B cell (primary cell): ENCODE measurements around the gene CLCNKB. TPM values are rescaled to one million over a fixed set of nuclear protein-coding genes. Genes with fewer than 3 reads are reported as not detected.

Experiments
- ATAC-seq: fragments of 200-7000 bp; cut with Tn5 transposase; one replicate; pipeline ENCODE4 v1.10.0; 2021; ENCODE audit warnings: low read depth, mild to moderate bottlenecking, moderate number of reproducible peaks, moderate library complexity
- CTCF ChIA-PET: fragments of 350-600 bp; sonication (Branson Sonifier 250); formaldehyde crosslinking; loops from one replicate; lab custom pipeline; 2021; ENCODE audit warnings: antibody characterized with exemption, inconsistent platforms; lab: Charles Lee
- POLR2A ChIA-PET: fragments of 350-600 bp; sonication (Branson Sonifier 250); formaldehyde crosslinking; loops from one replicate; lab custom pipeline; 2021; ENCODE audit warnings: antibody characterized with exemption; lab: Charles Lee
- DNase-seq: peaks from one replicate; pipeline ENCODE4 v3.0.0; 2013
- H2AFZ ChIP-seq: 2 replicates; pipeline ENCODE4 v1.6.1; 2012; ENCODE audit warnings: mild to moderate bottlenecking, low read depth, low read length; ENCODE audit not compliant: insufficient read depth, poor library complexity, severe bottlenecking
- H3K27ac ChIP-seq, 2 donors: 1 replicate in 1 of 2; 2 replicates in 1 of 2; pipeline ENCODE4 v1.5.1; 2012 to 2013; ENCODE audit warnings: low read length in 2 of 2, mild to moderate bottlenecking in 2 of 2, moderate library complexity in 1 of 2
- H3K27me3 ChIP-seq, 4 experiments: fragments of 200-600 bp in 1 of 4; sonication (generic) in 1 of 4; replicated peaks in 1 of 4; 1 replicate in 2 of 4; 2 replicates in 2 of 4; pipeline versions ENCODE4 v1.6.1 to v1.7.0; 2013 to 2016; ENCODE audit warnings: low read length in 3 of 4, mild to moderate bottlenecking in 2 of 4, mixed read lengths in 1 of 4, moderate library complexity in 1 of 4; ENCODE audit not compliant: insufficient read depth in 4 of 4, control insufficient read depth in 3 of 4; ENCODE audit errors: control extremely low read depth in 1 of 4
- H3K36me3 ChIP-seq, 2 experiments: replicated peaks in 1 of 2; 1 replicate in 1 of 2; 2 replicates in 1 of 2; pipeline versions ENCODE4 v1.6.1 to v1.7.1; 2013; ENCODE audit warnings: low read length in 1 of 2; ENCODE audit not compliant: insufficient read depth in 2 of 2, control insufficient read depth in 1 of 2; ENCODE audit errors: control extremely low read depth in 1 of 2, extremely low read depth in 1 of 2
- H3K4me1 ChIP-seq, 2 donors: fragments of 200-600 bp in 1 of 2; sonication (generic) in 1 of 2; 1 replicate in 1 of 2; 2 replicates in 1 of 2; pipeline versions ENCODE4 v1.5.1 to v1.6.1; 2013 to 2017; ENCODE audit warnings: low read length in 2 of 2; ENCODE audit not compliant: control insufficient read depth in 2 of 2, insufficient read depth in 2 of 2
- H3K4me2 ChIP-seq: replicated peaks from 2 replicates; pipeline ENCODE3; 2012; ENCODE audit warnings: mild to moderate bottlenecking, low read depth, low read length; ENCODE audit not compliant: poor library complexity, severe bottlenecking
- H3K4me3 ChIP-seq, 5 experiments: fragments of 200-600 bp in 1 of 5; sonication (generic) in 1 of 5; 1 replicate in 3 of 5; 2 replicates in 2 of 5; pipeline versions ENCODE4 v1.5.1 to v1.7.0; 2011 to 2016; ENCODE audit warnings: low read length in 4 of 5, mild to moderate bottlenecking in 4 of 5, low read depth in 2 of 5, control low read depth in 1 of 5, moderate library complexity in 1 of 5; ENCODE audit not compliant: insufficient read depth in 1 of 5; ENCODE audit errors: control extremely low read depth in 1 of 5, extremely low read depth in 1 of 5
- H3K79me2 ChIP-seq: fragments of 200-600 bp; sonication (generic); one replicate; pipeline ENCODE4 v1.6.0; 2016; ENCODE audit warnings: low read length; ENCODE audit not compliant: control insufficient read depth, insufficient read depth
- H3K9ac ChIP-seq: fragments of 200-600 bp; sonication (generic); 2 replicates; pipeline ENCODE4 v1.6.1; 2017; ENCODE audit warnings: mild to moderate bottlenecking, low read length, moderate library complexity
- H3K9me3 ChIP-seq, 3 donors: one replicate each; pipeline versions ENCODE4 v1.6.1 to v1.7.1; 2013; ENCODE audit warnings: low read length in 2 of 3; ENCODE audit not compliant: control insufficient read depth in 2 of 3, insufficient read depth in 1 of 3; ENCODE audit errors: control extremely low read depth in 1 of 3
- H4K20me1 ChIP-seq: 2 replicates; pipeline ENCODE4 v1.6.0; 2012; ENCODE audit warnings: mild to moderate bottlenecking, low read length; ENCODE audit not compliant: insufficient read depth, control insufficient read depth, poor library complexity, severe bottlenecking
- H3K27ac Mint-ChIP-seq: one replicate; pipeline ENCODE4 v1.8.0; 2021; ENCODE audit warnings: mixed read lengths
- H3K27me3 Mint-ChIP-seq: one replicate; pipeline ENCODE4 v1.8.0; 2021; ENCODE audit warnings: mixed read lengths
- H3K4me1 Mint-ChIP-seq: one replicate; pipeline ENCODE4 v1.8.0; 2021; ENCODE audit warnings: mixed read lengths
- H3K4me3 Mint-ChIP-seq: one replicate; pipeline ENCODE4 v1.8.0; 2021; ENCODE audit warnings: mixed read lengths
- H3K9me3 Mint-ChIP-seq: one replicate; pipeline ENCODE4 v1.8.0; 2022; ENCODE audit warnings: mixed read lengths; ENCODE audit not compliant: insufficient read depth
- EZH2 ChIP-seq: IDR thresholded peaks from 2 replicates; pipeline ENCODE4 v1.6.1; 2012; ENCODE audit warnings: borderline replicate concordance, low read depth, mild to moderate bottlenecking, moderate library complexity, low read length; ENCODE audit not compliant: insufficient read depth, poor library complexity, severe bottlenecking
- WGBS: methylation state at CpG from one replicate; pipeline ENCODE4 v1.1.5; 2013; ENCODE audit warnings: missing lambda C conversion rate; ENCODE audit not compliant: insufficient coverage; 5-methylcytosine and 5-hydroxymethylcytosine counted together
- intact Hi-C: fragments of 100-400 bp; cut with micrococcal nuclease; formaldehyde crosslinking; loops from one replicate; pipeline ENCODE4 v1.10.0; 2022
- polyA plus RNA-seq: library from polyadenylated mRNA; depleted of rRNA; stranded (reverse); fragments of >200 nt; gene quantifications from 2 replicates; pipeline ENCODE4 v1.2.3, GENCODE V29; 2012
- total RNA-seq, 2 donors: library from RNA; stranded (reverse); fragments of 120-200 nt in 1 of 2; gene quantifications; 1 replicate in 1 of 2; 2 replicates in 1 of 2; pipeline versions ENCODE4 v1.2.3 to v1.2.4, GENCODE V29; 2013 to 2022
- TF ChIP-seq, protein P1 (sequence below): fragments of 200-600 bp; IDR thresholded peaks from one replicate; pipeline ENCODE4 v1.8.0; 2022; ENCODE audit warnings: antibody characterized with exemption, mild to moderate bottlenecking

Gene CLCNKB
- total and polyA plus RNA-seq, 2 donors (not counting 1 experiment from before 2014, with no cell fraction given): not detected

DNA sequence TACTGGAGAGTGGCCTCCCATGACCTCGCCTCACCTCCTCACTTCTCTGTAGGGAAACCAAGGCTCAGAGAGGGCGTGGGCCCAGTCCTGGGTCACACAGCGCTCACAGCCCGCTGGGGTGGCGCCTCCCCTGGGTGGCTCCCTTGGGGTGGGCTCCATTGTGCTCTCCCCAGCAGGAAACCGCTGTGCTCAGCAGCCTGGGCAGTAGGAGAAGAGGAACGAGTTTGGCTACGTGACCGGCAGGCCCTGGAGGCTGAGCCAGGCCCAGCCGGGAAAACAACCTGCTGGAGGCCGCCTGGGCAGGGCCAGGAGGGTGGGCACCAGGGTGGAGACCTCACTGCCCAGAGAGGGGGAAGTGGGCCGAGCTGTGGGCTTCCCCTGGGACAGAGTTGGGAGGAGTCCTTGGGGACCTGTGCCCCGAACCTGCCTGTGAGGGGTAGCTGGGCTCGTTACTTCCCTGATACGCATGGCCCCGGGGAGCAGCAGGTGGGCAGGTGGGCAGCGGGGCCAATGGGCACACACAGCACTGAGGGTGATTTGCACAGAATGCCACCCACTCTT is 44.8 kb downstream of the CLCNKB start:
- POLR2A ChIA-PET: no interaction called here
- Histone ChIP-seq H3K4me3 (no peak overlapping the region), H3K36me3 (no peaks in the 10 kb centered on the region), H3K9me3 (no peaks in the 10 kb centered on the region), H3K27me3 (peaks cover 0 to 10% (median 0%) of the 10 kb centered on the region in 4 experiments), H2AFZ (no peak overlapping the region), H3K4me2 (no peak overlapping the region), H4K20me1 (no peaks in the 10 kb centered on the region), H3K79me2 (no peaks in the 10 kb centered on the region), H3K27ac (no peak overlapping the region), H3K4me1 (no peaks in the 10 kb centered on the region), H3K9ac (no peak overlapping the region)
- no peak overlapping the region for H3K27ac Mint-ChIP-seq
- WGBS: 67% methylated on average over 17 of the region's 17 CpGs
- H3K9me3 Mint-ChIP-seq: no peaks in the 10 kb centered on the region
- intact Hi-C loops: no loop called here
- CTCF ChIA-PET: interaction anchor here (1.0 kb wide), 1 partner anchor 10 kb away, joined by 3 read pairs; no protein-coding TSS in a partner anchor
- no peak overlapping the region for H3K4me3 Mint-ChIP-seq
- no peak for TF ChIP-seq EZH2
- TF ChIP-seq, protein P1, sequence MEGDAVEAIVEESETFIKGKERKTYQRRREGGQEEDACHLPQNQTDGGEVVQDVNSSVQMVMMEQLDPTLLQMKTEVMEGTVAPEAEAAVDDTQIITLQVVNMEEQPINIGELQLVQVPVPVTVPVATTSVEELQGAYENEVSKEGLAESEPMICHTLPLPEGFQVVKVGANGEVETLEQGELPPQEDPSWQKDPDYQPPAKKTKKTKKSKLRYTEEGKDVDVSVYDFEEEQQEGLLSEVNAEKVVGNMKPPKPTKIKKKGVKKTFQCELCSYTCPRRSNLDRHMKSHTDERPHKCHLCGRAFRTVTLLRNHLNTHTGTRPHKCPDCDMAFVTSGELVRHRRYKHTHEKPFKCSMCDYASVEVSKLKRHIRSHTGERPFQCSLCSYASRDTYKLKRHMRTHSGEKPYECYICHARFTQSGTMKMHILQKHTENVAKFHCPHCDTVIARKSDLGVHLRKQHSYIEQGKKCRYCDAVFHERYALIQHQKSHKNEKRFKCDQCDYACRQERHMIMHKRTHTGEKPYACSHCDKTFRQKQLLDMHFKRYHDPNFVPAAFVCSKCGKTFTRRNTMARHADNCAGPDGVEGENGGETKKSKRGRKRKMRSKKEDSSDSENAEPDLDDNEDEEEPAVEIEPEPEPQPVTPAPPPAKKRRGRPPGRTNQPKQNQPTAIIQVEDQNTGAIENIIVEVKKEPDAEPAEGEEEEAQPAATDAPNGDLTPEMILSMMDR: no peak
- H3K27me3 Mint-ChIP-seq: peaks cover 13% of the 10 kb centered on the region
- H3K4me1 Mint-ChIP-seq: no peaks in the 10 kb centered on the region
- ATAC-seq: no peak
- peak; percentile 1 for DNase-seq

DNA sequence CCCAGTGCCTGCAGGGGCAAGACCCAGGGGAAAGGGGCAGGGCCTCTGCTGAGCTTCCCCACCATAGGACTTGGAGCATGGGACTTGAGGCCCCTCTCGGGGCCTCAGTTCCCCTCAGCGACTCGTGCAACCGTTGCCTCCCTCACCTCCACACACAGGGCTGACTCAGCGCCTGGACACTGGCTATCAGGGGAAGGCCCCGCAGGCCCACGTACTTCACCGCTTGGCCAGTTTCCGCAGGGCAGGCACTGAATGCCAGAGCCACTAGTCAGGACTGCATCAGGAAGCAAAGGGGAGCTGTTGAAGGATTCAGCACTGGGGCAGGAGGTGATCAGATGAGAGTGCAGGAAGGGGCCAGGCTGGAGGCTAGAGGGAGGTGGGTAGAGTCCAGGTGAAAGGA is 45.4 kb downstream of the CLCNKB start:
- no peak overlapping the region for H3K4me3 Mint-ChIP-seq
- peaks cover 0 to 10% (median 0%) of the 10 kb centered on the region in 4 experiments for H3K27me3 ChIP-seq
- TF ChIP-seq, protein P1: no peak
- TF ChIP-seq EZH2: no peak
- no peaks in the 10 kb centered on the region for H3K9me3 ChIP-seq
- H3K4me3 ChIP-seq: no peak overlapping the region
- H3K79me2 ChIP-seq: no peaks in the 10 kb centered on the region
- no peak overlapping the region for H3K9ac ChIP-seq
- DNase-seq: no peak
- H3K4me1 ChIP-seq: no peaks in the 10 kb centered on the region
- no peaks in the 10 kb centered on the region for H3K36me3 ChIP-seq
- intact Hi-C loops: no loop called here
- ChIA-PET CTCF (interaction anchor here (1.0 kb wide), 1 partner anchor 11 kb away, joined by 3 read pairs; no protein-coding TSS in a partner anchor), POLR2A (interaction anchor here (0.8 kb wide), 1 partner anchor 278 kb away, joined by 4 read pairs; the partner anchor contains the start of gene SZRD1)
- no peaks in the 10 kb centered on the region for H4K20me1 ChIP-seq
- H3K4me1 Mint-ChIP-seq: no peaks in the 10 kb centered on the region
- 82% methylated on average over 8 of the region's 9 CpGs for WGBS
- no peak for ATAC-seq
- no peak overlapping the region for H3K4me2 ChIP-seq
- no peak overlapping the region for H3K27ac ChIP-seq
- H3K27ac Mint-ChIP-seq: no peak overlapping the region
- H3K27me3 Mint-ChIP-seq: peaks cover 15% of the 10 kb centered on the region
- H3K9me3 Mint-ChIP-seq: no peaks in the 10 kb centered on the region
- no peak overlapping the region for H2AFZ ChIP-seq
